Mesodermal cell (in vitro differentiated cells): ENCODE results near the gene UBE2QL1.

ENCODE experiments used
- H3K27ac ChIP-seq: 2 replicates; pipeline ENCODE4 v1.7.0; 2013; ENCODE audit warnings: mild to moderate bottlenecking, low read depth, low read length, moderate library complexity; ENCODE audit not compliant: severe bottlenecking
- H3K36me3 ChIP-seq: 2 replicates; pipeline ENCODE4 v1.7.1; 2013; ENCODE audit warnings: mild to moderate bottlenecking, low read length, moderate library complexity; ENCODE audit not compliant: control insufficient read depth, insufficient read depth
- H3K4me1 ChIP-seq: one replicate; pipeline ENCODE4 v1.7.1; 2013; ENCODE audit warnings: mild to moderate bottlenecking, low read length; ENCODE audit not compliant: insufficient read depth, control insufficient read depth, poor library complexity, severe bottlenecking
- H3K4me3 ChIP-seq: 2 replicates; pipeline ENCODE4 v1.7.0; 2013; ENCODE audit warnings: low read length, control low read depth, mild to moderate bottlenecking; ENCODE audit not compliant: insufficient read depth, poor library complexity, severe bottlenecking; ENCODE audit errors: extremely low read depth
- H3K9me3 ChIP-seq: 2 replicates; pipeline ENCODE4 v1.7.1; 2013; ENCODE audit warnings: mild to moderate bottlenecking, low read length, moderate library complexity; ENCODE audit not compliant: control insufficient read depth
- WGBS, 2 experiments: methylation state at CpG; one replicate each; pipeline ENCODE4 v1.1.5; 2013; ENCODE audit warnings: missing lambda C conversion rate in 2 of 2; ENCODE audit not compliant: insufficient coverage in 2 of 2; 5-methylcytosine and 5-hydroxymethylcytosine counted together

Gene UBE2QL1

GRCh38 chr5:6455571-6456200, 7.0 kb downstream of the UBE2QL1 start:
- WGBS, 2 experiments, result 88 to 89% methylated on average over 9 to 13 of the region's 13 CpGs
- Histone ChIP-seq H3K9me3 (no peaks in the 10 kb centered on the region), H3K27ac (no peak overlapping the region), H3K4me1 (no peaks in the 10 kb centered on the region), H3K36me3 (no peaks in the 10 kb centered on the region), H3K4me3 (no peak overlapping the region)

GRCh38 chr5:6456766-6457370, 8.2 kb downstream of the UBE2QL1 start:
- Histone ChIP-seq H3K4me1 (no peaks in the 10 kb centered on the region), H3K27ac (no peak overlapping the region), H3K4me3 (no peak overlapping the region), H3K36me3 (no peaks in the 10 kb centered on the region), H3K9me3 (no peaks in the 10 kb centered on the region)
- WGBS, 2 experiments, result 72 to 86% methylated on average over 6 of the region's 6 CpGs

- Histone ChIP-seq H3K4me3 (no peak overlapping the region), H3K4me1 (no peaks in the 10 kb centered on the region), H3K9me3 (no peaks in the 10 kb centered on the region), H3K36me3 (no peaks in the 10 kb centered on the region), H3K27ac (no peak overlapping the region)
- 50 to 81% methylated on average over 1 to 5 of the region's 5 CpGs for WGBS, 2 experiments
Observed at GRCh38 chr5:6457592-6457991, 8.9 kb downstream of the UBE2QL1 start.

- no peaks in the 10 kb centered on the region for H3K4me1 ChIP-seq
- no peaks in the 10 kb centered on the region for H3K36me3 ChIP-seq
- no peak overlapping the region for H3K4me3 ChIP-seq
- H3K27ac ChIP-seq, result no peak overlapping the region
- WGBS, 2 experiments, result 64 to 69% methylated on average over 3 of the region's 4 CpGs
- no peaks in the 10 kb centered on the region for H3K9me3 ChIP-seq
Observed at GRCh38 chr5:6458833-6459232, 10.2 kb downstream of the UBE2QL1 start.

GRCh38 chr5:6459896-6460295, 11.2 kb downstream of the UBE2QL1 start:
- H3K4me1 ChIP-seq, result no peaks in the 10 kb centered on the region
- no peaks in the 10 kb centered on the region for H3K36me3 ChIP-seq
- no peak overlapping the region for H3K4me3 ChIP-seq
- 78 to 89% methylated on average over 2 to 3 of the region's 5 CpGs for whole genome bisulfite sequencing, 2 experiments
- no peak overlapping the region for H3K27ac ChIP-seq
- H3K9me3 ChIP-seq, result no peaks in the 10 kb centered on the region

GRCh38 chr5:6461006-6461405, 12.3 kb downstream of the UBE2QL1 start:
- H3K9me3 ChIP-seq, result no peaks in the 10 kb centered on the region
- H3K36me3 ChIP-seq, result no peaks in the 10 kb centered on the region
- H3K4me3 ChIP-seq, result no peak overlapping the region
- no peaks in the 10 kb centered on the region for H3K4me1 ChIP-seq
- no peak overlapping the region for H3K27ac ChIP-seq
- WGBS, 2 experiments, result 60 to 75% methylated on average over 1 to 2 of the region's 2 CpGs

GRCh38 chr5:6461793-6462650, 13.4 kb downstream of the UBE2QL1 start:
- Histone ChIP-seq H3K4me1 (no peaks in the 10 kb centered on the region), H3K27ac (no peak overlapping the region), H3K4me3 (no peak overlapping the region), H3K9me3 (no peaks in the 10 kb centered on the region), H3K36me3 (no peaks in the 10 kb centered on the region)
- WGBS, 2 experiments, result 88 to 93% methylated on average over 14 to 17 of the region's 17 CpGs

GRCh38 chr5:6462671-6463070, 14.0 kb downstream of the UBE2QL1 start:
- Histone ChIP-seq H3K36me3 (no peaks in the 10 kb centered on the region), H3K4me3 (no peak overlapping the region), H3K27ac (no peak overlapping the region), H3K4me1 (no peaks in the 10 kb centered on the region), H3K9me3 (no peaks in the 10 kb centered on the region)
- 86 to 100% methylated on average over 2 to 3 of the region's 7 CpGs for WGBS, 2 experiments

GRCh38 chr5:6464441-6464840, 15.8 kb downstream of the UBE2QL1 start:
- H3K4me1 ChIP-seq, result no peaks in the 10 kb centered on the region
- H3K9me3 ChIP-seq, result no peaks in the 10 kb centered on the region
- no peaks in the 10 kb centered on the region for H3K36me3 ChIP-seq
- H3K27ac ChIP-seq, result no peak overlapping the region
- H3K4me3 ChIP-seq, result no peak overlapping the region
- WGBS, 2 experiments, result 87 to 88% methylated on average over 6 of the region's 6 CpGs

GRCh38 chr5:6465831-6466790, 17.5 kb downstream of the UBE2QL1 start:
- Histone ChIP-seq H3K4me1 (no peaks in the 10 kb centered on the region), H3K27ac (no peak overlapping the region), H3K4me3 (no peak overlapping the region), H3K36me3 (no peaks in the 10 kb centered on the region), H3K9me3 (peaks cover 2% of the 10 kb centered on the region)
- WGBS, 2 experiments, result 85 to 90% methylated on average over 24 of the region's 28 CpGs
